Measurements from ENCODE around the gene OR8K3.

OR8K3 gene

GRCh38 chr11:56314844-56315243 lies at the start of gene OR8K3:
TSS of gene OR8K3 (plus strand) at chr11:56315144. CDS start at chr11:56318307, 3,163 bp downstream.
- no peak for DNase-seq (ENCODE audit: low spot score)

- DNase-seq (ENCODE audit: low spot score): no peak
Observed at GRCh38 chr11:56271092-56271491, 43.9 kb upstream of the OR8K3 start.

GRCh38 chr11:56273854-56274253 lies 41.1 kb upstream of the OR8K3 start, which contains the start of gene OR5T1:
TSS of gene OR5T1 (plus strand) at chr11:56274154. CDS start at chr11:56275639, 1,485 bp downstream.
- DNase-seq (ENCODE audit: low spot score): no peak

GRCh38 chr11:56292154-56292553 lies 22.8 kb upstream of the OR8K3 start, which contains the start of gene OR8H1:
TSS of gene OR8H1 (minus strand) at chr11:56292254. CDS start at chr11:56291062, 1,192 bp downstream.
- no peak for DNase-seq (ENCODE audit: low spot score)

GRCh38 chr11:56296898-56297297 lies 18.0 kb upstream of the OR8K3 start:
- no peak for DNase-seq (ENCODE audit: low spot score)

- no peak for DNase-seq (ENCODE audit: low spot score)
Observed at GRCh38 chr11:56307836-56308235, 7.1 kb upstream of the OR8K3 start.

GRCh38 chr11:56331861-56332491 lies 17.0 kb downstream of the OR8K3 start:
- no peak for DNase-seq (ENCODE audit: low spot score)

GRCh38 chr11:56333156-56333555 lies 18.2 kb downstream of the OR8K3 start:
- no peak for DNase-seq (ENCODE audit: low spot score)

- no peak for DNase-seq (ENCODE audit: low spot score)
Observed at GRCh38 chr11:56340289-56340688, 25.3 kb downstream of the OR8K3 start.

GRCh38 chr11:56345739-56346138 lies 30.8 kb downstream of the OR8K3 start, which contains the start of gene OR8K1:
TSS of gene OR8K1 (plus strand) at chr11:56346039. CDS start at chr11:56346039, 0 bp downstream.
- DNase-seq (ENCODE audit: low spot score): no peak

- no peak for DNase-seq (ENCODE audit: low spot score)
Observed at GRCh38 chr11:56353991-56354390, 39.0 kb downstream of the OR8K3 start, which contains the start of gene OR8J1. TSS of gene OR8J1 (plus strand) at chr11:56354291. CDS start at chr11:56360247, 5,956 bp downstream.

All from CD4-positive, alpha-beta T cell treated with Interleukin-2 at 100 ng/mL for 4 hours (primary cell).